Ramos (cell line): ENCODE results near the gene ISCA2.
"Not testable (repeated sequence)": the region's sequence is repeated elsewhere in the genome, so short reads cannot be mapped to it uniquely, and the experiment has no call there.

Source experiments
- in situ Hi-C: fragments of 300-500 bp; cut with MboI; formaldehyde crosslinking; loops from one replicate; pipeline ENCODE4 v1.14.3; 2022; ENCODE audit warnings: low sequenced_read_pairs; ENCODE audit not compliant: unreplicated experiment

ISCA2 gene

DNA sequence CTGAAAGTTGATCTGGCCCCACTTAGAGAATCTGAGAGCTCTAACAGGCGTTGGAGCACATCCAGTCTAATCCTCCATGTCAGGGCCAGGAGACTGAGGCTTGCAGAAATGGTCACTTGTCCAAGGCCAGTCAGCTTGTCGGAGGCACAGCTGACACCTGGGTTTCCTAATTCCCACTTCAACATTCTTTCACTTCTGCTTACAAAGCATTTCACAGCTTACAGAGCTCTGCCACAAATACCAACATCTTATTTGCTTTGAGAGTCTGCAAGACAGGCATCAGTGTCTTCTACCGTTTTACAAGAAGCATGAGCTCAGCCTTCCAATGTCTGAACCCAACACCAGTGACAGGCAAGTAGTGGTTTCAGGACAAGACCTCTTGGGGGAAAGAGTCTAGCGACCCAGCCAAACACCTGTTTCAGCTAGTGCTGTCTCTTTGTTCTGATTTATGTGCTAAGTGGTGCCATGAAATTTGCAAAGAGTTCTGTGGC lies 31.8 kb downstream of the ISCA2 start:
- in situ Hi-C loops = no loop called here

DNA sequence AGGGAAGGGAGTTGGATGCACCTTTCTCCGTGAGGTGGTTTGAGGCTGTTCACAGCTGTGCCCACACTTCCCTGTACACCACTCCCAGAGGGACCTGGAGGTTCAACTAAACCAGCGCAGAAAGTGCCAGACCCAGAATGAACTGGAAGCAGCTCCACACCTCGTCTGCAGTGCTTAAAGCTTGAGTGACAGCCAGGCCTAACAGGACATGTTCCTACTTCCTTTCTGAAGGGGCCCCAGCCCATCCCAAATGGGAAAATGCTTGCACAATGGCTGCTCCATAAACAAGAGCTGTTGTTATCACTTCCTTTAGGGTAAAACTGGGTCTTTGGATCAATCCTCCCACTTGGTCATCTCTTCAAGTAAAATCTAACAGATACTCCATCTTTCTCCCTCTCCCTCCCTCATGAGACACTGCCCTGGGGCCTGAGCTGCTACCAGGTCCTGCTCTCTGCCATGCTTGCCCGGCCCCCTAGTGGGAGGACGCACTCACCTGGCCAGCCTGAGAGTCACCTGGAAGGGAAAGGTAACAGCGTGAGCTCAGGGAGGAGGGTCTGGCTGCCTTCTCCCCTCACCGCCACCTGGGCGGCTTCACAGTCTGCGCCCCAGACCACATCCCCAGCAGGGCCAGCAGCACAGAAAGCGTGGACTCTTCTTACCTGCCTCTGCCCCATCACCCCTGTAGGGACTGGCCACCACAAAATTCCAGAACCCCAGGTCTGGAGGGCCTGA lies 33.5 kb downstream of the ISCA2 start:
- in situ Hi-C loops = no loop called here

DNA sequence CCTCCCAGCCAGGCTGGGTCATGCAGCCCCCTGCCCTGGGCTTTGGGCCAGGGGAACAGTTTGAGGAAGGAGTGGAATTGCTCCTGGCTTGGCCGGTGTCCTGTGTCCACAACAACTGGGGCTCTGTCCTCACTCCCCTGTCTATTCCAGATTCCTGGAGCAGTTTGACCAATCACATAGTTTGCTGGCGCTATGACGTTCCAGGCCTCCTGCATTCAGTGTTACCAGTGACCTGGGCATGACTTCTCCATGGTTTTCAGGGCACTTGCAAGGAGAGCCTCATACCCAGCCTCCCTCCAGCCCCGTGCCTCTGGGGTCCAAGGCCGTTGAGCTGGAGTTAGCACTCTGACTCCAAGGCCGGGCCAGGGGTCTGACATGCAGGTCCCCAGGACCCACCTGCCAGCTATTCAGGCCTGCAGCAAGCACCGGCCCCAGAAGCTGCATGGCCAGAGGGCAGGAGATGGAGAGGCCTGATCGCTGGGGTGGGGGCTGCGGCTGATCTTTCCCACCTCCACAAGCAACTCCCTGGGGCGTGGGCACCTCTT lies 34.2 kb downstream of the ISCA2 start:
- in situ Hi-C loops = no loop called here

DNA sequence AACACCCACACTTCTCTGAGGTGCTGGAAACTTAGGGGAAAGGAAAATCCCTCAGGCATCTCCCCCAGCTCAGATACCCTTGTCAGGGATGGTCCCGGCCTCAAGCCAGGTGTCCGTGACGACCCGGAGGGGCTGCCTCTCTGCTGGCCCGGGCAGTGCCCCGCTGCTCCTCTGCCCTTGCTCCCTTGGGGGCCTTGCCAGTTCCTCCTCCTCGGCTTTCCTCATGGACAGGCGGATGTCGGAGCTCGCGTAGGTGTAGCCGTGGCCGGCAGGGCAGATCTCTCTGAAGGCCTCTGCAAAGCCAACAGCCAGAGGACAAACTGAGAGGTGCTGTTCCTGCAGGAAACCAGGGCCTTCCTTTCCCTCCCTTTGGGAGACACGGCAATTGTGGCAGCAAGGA lies 34.8 kb downstream of the ISCA2 start:
- in situ Hi-C loops = no loop called here

DNA sequence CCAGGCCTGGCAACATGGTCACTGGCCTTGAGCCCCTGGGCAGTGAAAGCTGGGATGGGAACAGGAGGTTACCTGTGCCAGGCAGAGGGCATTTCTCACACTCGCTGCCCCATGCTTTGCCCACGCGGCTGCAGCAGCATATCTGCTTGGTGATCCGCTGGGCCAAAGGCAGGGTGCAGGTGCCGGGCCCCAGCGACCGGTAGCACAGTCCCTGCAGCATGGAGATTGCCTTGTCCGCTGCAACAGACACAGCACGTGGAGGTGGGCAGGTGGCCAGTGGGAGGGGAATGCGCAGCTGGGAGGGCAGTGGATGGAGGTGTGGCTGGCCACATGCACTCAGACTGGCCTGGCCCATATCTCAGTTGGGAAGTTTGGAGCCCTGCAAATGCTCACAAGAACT lies 35.3 kb downstream of the ISCA2 start:
- in situ Hi-C loops = no loop called here

DNA sequence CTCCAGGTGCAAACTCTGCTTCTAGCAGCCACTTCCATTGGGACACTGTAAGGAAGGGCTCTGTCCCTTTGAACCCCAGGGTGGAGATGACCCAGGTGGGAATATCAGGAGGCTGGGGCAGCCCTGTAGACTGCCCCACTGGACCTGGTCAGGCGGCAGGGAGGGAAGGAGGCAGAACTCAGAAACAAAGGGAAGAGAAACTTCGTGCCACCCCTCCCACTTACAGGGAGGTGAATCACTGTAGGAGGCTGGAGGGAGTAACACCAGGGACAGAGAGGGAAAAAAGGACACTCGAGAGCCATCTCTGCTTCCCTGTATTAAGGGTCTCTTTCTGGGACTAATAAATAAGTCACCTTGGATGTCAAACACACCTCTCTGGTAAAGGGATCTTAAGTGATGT lies 37.4 kb downstream of the ISCA2 start:
- in situ Hi-C loops = no loop called here

DNA sequence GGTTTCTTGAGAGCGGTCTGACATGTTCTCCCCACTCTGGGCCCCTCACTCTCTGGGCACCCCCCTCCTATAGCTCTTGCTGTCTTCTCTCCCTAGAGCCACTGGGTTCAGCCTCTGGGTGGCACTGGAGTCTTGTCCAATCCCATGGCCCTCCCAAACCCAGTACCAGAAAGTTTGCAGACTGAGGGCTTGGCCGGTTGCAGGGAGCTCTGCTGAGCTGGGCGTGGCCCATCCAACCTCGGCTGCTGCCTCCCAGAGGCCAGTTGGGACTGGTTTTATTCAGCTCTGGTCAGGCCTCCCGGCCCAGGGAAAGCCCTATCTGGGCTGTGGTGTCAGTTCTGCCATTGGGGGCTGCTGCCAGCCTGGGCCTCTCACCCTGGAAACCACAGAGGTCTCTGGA lies 37.9 kb downstream of the ISCA2 start:
- in situ Hi-C loops = no loop called here

DNA sequence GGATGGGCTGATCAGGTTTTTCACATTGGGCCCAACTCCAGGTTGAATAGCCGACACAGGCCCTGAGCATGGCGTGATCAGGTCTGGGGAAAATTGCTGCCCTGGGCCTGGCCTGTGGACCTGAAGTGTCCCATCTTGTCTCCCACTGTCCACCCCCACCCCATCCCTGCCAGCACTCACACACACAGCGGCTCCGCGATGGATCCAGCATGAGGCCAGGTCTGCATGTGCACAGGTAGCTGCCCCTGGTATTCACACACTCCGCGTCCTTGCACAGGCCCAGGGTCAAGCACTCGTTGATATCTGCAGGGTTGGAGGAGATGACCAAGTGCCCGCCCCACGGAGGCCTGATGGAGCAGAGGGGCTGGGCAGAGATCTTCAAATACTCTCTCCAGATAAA lies 38.7 kb downstream of the ISCA2 start:
- in situ Hi-C loops = no loop called here

DNA sequence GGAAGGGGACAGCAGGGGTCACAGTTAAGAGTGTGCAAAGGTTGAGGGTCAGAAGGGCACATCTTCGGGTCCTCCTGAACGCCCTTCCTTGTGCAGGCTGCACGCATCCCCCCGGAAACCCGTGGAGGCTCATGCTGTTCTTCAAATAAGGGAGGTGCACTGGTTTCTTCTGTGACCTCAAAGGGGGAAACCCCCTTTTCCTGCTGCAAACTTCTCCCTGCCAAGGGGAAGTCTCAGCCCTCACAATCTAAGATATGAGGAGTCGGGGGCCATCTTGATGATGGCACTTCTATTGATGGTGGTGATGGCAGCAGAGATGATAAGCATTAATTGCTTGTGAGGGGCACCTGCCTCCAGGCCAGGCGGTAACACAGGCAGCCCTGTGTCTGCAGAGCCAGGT lies 40.0 kb downstream of the ISCA2 start:
- in situ Hi-C loops = no loop called here

DNA sequence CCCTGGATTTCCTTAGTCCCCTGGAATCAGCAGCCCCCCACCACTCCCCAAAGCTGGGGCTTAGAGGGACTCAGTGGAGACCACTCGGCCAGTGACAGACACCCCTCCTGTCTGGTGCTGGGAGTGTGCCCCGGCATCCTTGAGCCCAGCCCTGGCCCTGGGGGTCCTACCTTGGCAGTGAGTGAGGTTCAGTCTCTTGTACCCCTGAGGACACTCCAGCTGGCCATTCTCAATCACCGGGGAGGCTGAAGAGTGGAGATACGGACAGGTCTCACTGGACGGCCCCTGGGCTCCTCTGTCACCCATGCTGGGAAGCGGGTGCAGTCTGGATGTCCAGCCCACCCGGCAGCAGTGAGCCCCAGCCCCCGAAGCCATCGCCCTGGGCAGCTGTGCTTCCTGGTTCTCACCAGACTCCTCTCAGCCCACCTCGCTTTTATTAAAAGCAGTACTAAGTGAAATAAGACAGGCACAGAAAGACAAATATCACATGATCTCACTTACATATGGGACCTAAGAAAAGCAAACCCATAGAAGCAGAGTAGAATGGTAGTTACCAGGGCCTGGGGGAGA lies 42.3 kb downstream of the ISCA2 start:
- in situ Hi-C loops = no loop called here

DNA sequence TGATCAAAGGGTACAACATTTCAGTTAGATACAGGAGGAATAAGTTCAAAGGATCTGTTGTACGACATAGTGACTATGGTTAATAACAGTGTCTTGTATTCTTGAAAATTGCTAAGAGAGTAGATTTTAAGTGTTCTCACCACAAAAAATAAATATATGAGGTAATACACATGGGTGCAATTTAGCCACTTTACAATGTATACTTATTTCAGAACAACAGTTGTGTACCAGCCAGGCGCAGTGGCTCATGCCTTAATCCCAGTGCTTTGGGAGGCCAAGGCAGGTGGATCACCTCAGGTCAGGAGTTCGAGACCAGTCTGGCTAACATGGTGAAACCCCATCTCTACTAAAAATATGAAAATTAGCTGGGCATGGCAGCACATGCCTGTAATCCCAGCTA lies 42.8 kb downstream of the ISCA2 start:
- in situ Hi-C loops = not testable (repeated sequence)

DNA sequence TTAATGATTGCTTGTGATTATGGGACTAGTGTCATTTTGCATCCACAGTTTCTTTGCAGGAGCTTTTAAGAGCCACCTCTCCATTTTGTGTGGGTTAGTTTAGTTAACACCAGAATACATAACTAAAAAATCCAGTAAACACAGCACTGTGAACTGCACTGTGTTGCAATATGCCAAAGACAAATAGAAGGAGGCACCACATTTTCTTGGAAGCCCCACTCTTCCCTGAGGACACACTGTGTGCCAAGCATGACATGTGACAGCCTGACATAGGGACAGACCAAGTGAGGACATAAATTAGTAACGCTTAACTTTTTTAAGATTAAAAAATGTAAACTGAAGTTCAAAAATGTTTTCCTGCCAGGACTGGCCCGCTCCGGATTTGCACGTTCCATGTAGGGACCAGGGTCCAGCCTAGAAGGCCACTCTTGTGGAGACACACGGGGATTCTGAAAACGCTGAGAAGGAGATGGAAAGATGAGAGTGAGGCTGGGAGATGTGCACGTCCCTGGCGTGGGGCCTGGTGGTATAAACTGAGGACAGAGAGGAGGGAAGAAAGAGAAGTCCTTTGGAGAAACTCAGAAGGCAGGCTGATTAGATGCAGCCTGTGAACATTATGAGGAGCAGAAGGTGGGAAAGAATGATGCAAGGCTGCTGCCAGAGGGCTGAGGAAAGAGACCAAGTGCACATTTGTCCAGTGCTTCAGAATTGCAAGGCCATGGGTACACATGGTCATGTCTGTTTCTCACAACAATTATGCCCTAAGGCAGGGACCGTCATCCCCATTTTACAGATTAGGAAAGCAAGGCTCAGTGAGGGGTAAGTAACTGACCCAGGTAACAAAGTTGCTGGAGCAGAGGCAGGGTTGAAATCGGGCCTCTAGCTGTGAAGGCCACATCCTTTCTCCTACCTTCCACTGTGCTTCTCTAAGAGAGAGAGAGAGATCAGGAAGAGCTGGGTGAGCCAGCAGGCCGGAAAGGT lies 45.1 kb downstream of the ISCA2 start:
- in situ Hi-C loops = no loop called here

DNA sequence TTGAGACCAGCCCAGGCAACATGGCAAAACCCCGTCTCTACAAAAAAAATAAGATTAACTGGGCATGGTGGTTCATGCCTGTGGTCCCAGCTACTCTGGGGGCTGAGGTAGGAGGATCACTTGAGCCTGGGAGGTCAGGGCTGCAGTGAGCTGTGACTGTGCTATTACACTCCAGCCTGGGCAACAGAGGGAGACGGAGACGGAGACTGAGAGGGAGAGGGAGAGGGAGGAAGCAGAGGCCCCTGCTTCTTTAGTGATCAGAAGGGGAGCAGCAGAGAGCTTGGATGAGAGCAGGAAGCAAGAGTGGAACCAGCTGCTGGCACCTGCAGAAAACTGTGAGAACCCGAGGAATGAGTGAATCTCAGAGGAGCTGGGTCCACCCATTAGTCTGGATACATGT lies 45.9 kb downstream of the ISCA2 start:
- in situ Hi-C loops = no loop called here

DNA sequence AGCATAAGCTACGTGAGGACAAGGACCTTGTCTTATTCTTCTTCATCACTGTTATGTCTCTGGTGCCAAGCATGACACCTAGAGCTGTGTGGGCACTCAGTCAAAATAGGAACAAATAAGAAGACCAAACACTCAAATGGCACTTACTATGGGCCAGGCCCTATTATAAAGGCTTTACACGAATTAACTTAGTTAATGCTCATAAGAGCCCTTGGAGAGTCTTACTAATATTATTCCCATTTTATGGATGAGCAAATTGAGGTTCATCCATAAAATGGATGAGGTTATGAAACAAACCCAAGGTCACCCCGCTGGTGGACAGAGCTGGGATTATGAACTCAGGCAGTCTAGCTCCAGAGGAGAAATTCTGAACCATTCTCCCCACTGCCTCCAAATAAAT lies 47.7 kb downstream of the ISCA2 start:
- in situ Hi-C loops = no loop called here

DNA sequence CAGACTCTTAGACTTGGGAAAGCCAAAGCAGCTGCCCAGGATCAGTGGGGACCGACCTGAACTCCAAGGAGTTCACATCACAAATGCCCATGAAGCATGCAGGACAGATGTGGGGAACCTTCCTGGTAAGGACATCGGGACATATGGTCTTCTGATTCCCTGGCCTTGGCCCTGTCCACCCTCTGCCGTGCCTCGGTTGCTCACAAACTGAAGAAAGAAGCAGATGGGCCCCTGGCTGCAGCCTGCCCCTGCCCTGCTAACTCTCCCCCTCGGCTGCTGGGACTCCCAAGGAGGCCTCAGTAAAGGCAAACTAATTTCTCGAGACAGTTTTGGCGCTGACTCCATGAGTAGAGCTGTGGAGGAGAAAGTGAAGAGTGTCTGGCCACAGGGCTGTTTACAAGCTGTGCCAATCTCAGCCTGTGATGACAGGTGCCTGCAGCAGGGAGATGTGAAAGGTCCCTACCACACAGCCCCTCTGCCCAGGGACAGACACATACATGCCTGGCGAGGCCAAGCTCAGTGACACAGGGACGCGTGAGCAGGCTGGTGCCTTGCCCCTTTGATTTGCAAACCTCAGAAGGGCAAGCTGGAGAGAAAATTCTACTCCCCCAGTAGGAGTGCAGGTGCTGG lies 48.6 kb downstream of the ISCA2 start:
- in situ Hi-C loops = no loop called here

DNA sequence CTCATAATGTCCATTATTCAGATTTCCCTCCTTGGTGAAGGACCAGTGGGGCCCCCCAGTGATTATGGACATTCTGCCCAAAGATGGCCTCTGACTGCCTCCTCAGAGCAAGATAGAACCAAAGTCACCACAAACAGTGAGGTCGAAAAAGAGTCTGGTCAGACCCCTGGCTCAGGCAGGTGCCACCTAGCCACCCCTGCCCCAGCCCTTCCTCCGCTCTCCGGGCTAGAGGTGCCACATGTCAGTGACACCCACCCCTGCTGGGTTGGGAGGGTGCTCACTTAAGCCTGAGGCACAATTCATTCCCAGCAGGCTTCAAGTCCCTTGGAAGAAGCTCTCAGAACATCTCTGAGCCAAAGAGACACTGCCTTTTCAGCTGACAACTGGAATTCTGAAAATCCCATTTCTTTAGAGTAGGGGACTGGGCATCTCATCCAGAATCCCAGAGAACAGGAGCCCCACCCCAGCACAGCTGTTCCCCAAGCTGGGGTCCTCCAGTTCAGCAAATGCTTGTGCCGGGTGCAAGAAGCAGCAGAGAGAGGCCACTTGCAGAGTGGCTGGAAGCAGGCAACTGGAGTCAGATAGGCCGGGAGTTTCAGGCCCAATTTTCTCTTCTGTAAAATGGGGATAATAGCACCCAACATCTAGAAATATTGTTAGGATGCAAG lies 50.3 kb downstream of the ISCA2 start:
- in situ Hi-C loops = no loop called here

DNA sequence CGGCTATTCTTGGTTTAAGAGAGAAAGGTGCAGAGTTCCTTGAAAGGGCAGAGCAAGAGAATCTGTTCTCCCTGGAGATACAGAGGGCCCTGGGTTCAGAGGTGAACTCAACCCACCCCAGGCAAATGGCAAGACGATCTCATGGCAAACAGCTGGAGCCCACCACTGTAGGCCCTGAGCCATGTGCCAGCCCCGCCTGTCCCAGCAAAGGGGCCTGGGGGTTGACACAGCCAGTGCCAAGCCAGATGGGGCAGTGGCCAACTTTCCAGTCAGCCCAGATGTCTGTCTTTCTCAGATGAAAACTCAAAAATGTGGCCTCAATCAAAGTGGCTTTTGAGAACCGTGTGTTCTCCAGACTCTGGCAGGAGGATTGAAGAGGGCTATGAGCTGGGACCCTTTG lies 51.8 kb downstream of the ISCA2 start:
- in situ Hi-C loops = no loop called here

DNA sequence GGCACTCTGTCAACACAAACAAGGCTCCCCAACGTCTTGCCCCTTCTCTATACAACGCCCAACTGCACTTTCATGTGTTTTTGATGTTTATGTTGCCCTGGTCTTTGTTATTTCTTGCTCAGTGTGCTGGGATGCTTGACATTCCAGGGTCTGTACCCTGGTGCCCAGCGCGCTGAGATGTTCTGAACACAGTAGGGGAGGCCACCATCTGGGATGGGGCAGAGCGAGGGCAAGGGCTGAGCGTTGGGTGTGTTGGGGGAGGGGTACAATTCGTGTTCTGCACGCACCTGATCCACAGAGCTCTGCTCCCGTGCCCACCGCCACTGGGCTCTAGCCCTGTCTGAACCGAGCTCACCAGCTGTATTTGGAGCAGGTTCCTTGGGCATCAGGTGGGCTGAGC lies 52.9 kb downstream of the ISCA2 start:
- in situ Hi-C loops = no loop called here
